ENCODE results near the gene CFLAR.

The CFLAR gene

GRCh38 chr2:201152999-201153815, 37.2 kb downstream of the CFLAR start:
- POLR2A ChIA-PET, result no interaction called here
- DNase-seq (ENCODE audit: low read depth, low spot score), result no peak
- H3K4me3 ChIP-seq (ENCODE audit: low read depth, low read length), result no peak overlapping the region
- TF ChIP-seq CTCF (IDR thresholded peaks at IDR 0.05; ENCODE audit: insufficient read depth, low read length, missing control alignments), result no peak
- CTCF ChIA-PET, result interaction anchor here (0.8 to 3.0 kb wide), 5 partner anchors 27 to 84 kb away, joined by 3 to 13 read pairs (median 3); no protein-coding TSS in a partner anchor

- no peak overlapping the region for H3K4me3 ChIP-seq (ENCODE audit: low read depth, low read length)
Measured at GRCh38 chr2:201154615-201155399, 38.8 kb downstream of the CFLAR start.

GRCh38 chr2:201156036-201156435, 40.1 kb downstream of the CFLAR start:
- ChIA-PET POLR2A (no interaction called here), CTCF (interaction anchor here (0.9 to 3.0 kb wide), 5 partner anchors 35 to 251 kb away, joined by 3 to 16 read pairs (median 3); no protein-coding TSS in a partner anchor)
- TF ChIP-seq CTCF (IDR thresholded peaks at IDR 0.05; ENCODE audit: insufficient read depth, low read length, missing control alignments), result no peak
- no peak overlapping the region for H3K4me3 ChIP-seq (ENCODE audit: low read depth, low read length)
- DNase-seq (ENCODE audit: low read depth, low spot score), result no peak

More at GRCh38 chr2:201154615-201155399, 38.8 kb downstream of the CFLAR start:
- no peak for TF ChIP-seq CTCF (IDR thresholded peaks at IDR 0.05; ENCODE audit: insufficient read depth, low read length, missing control alignments)
- CTCF ChIA-PET, result interaction anchor here (0.9 to 3.0 kb wide), 7 partner anchors 12 to 253 kb away, joined by 3 to 16 read pairs (median 4); no protein-coding TSS in a partner anchor
- no peak for DNase-seq (ENCODE audit: low read depth, low spot score)
- POLR2A ChIA-PET, result interaction anchor here (0.6 kb wide), 1 partner anchor 9 kb away, joined by 3 read pairs; no protein-coding TSS in a partner anchor

GRCh38 chr2:201156640-201157039, 40.7 kb downstream of the CFLAR start:
- no peak for DNase-seq (ENCODE audit: low read depth, low spot score)
- ChIA-PET POLR2A (no interaction called here), CTCF (interaction anchor here (2.6 to 4.7 kb wide), 5 partner anchors 21 to 251 kb away, joined by 7 to 90 read pairs (median 47); partner anchors contain the start of genes CFLAR and HYCC2)
- H3K4me3 ChIP-seq (ENCODE audit: low read depth, low read length), result no peak overlapping the region
- no peak for TF ChIP-seq CTCF (IDR thresholded peaks at IDR 0.05; ENCODE audit: insufficient read depth, low read length, missing control alignments)

- ChIA-PET POLR2A (interaction anchor here (1.6 to 1.8 kb wide), 2 partner anchors 39 to 42 kb away, joined by 4 read pairs; partner anchors contain the start of gene CFLAR), CTCF (interaction anchor here (0.6 to 4.7 kb wide), 47 partner anchors 8 to 268 kb away, joined by 3 to 90 read pairs (median 5); partner anchors contain the start of genes CASP10, CFLAR, HYCC2 and NIF3L1)
- DNase-seq (ENCODE audit: low read depth, low spot score), result no peak
- TF ChIP-seq CTCF (IDR thresholded peaks at IDR 0.05; ENCODE audit: insufficient read depth, low read length, missing control alignments), result no peak
- H3K4me3 ChIP-seq (ENCODE audit: low read depth, low read length), result no peak overlapping the region
Measured at GRCh38 chr2:201157694-201158093, 41.7 kb downstream of the CFLAR start.
